ENCODE data around the gene AK1.
A peak's percentile ranks its signal among the peaks of the same experiment; 100 is the strongest.
"Not testable (repeated sequence)": the region's sequence is repeated elsewhere in the genome, so short reads cannot be mapped to it uniquely, and the experiment has no call there.

AK1 gene

DNA sequence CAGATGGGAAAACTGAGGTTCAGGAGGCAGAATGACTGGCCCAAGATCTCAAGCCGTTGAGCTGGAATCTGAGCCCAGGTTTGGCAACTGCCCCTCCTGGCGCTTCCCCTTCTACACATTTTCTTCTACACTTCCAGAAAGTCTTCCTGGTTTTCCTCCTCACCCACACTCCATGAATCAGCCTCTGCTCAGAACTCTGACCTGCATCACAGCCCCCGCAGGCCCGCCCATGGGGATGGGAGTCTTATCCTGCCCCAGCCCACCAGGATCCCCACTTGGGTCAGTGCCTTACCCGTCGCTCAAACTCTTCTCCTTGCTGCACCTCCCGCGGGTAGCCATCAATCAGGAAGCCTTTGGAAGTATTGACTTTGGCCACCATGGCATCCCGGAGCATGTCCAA, 5.9 kb downstream of the AK1 start:
- H3K4me3 ChIP-seq (ENCODE audit: low read depth, low read length): no peak overlapping the region
- TF ChIP-seq, protein P1, sequence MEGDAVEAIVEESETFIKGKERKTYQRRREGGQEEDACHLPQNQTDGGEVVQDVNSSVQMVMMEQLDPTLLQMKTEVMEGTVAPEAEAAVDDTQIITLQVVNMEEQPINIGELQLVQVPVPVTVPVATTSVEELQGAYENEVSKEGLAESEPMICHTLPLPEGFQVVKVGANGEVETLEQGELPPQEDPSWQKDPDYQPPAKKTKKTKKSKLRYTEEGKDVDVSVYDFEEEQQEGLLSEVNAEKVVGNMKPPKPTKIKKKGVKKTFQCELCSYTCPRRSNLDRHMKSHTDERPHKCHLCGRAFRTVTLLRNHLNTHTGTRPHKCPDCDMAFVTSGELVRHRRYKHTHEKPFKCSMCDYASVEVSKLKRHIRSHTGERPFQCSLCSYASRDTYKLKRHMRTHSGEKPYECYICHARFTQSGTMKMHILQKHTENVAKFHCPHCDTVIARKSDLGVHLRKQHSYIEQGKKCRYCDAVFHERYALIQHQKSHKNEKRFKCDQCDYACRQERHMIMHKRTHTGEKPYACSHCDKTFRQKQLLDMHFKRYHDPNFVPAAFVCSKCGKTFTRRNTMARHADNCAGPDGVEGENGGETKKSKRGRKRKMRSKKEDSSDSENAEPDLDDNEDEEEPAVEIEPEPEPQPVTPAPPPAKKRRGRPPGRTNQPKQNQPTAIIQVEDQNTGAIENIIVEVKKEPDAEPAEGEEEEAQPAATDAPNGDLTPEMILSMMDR (IDR thresholded peaks at IDR 0.05; ENCODE audit: borderline replicate concordance, insufficient read depth, low read depth, low read length): no peak

DNA sequence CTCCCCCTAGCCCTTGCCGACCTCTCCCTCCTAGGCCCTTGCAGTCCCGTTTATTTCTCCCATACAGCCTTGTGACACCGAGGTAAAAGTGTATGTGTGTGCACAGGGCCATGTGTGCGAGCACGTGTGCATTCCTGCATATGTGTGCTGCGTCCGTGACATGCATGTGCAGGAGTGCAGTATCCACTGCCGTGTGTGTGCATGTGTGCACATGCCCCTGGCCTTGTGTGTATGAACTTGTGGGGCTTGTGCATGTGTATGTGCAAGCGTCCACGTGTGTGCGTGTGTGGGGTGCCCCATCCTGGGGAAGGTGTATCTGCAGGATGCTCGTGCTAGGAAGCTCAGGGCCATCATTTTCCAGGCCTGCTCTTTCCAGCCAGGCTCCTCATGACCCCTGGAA, 6.6 kb downstream of the AK1 start:
- H3K4me3 ChIP-seq (ENCODE audit: low read depth, low read length): no peak overlapping the region
- TF ChIP-seq, protein P1 (IDR thresholded peaks at IDR 0.05; ENCODE audit: borderline replicate concordance, insufficient read depth, low read depth, low read length): no peak

DNA sequence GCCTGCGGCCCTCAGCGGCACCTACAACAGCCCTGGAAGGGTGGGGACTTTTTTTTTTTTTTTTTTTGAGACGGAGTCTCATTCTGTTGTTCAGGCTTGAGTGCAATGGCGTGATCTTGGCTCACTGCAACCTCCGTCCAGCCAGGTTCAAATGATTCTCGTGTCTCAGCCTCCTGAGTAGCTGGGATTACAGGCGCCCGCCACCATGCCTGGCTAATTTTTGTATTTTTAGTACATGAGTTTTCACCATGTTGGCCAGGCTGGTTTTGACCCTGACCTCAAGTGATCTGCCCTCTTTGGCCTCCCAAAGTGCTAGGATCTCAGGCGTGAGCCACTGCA, 7.4 kb downstream of the AK1 start:
- H3K4me3 ChIP-seq (ENCODE audit: low read depth, low read length): not testable (repeated sequence)

DNA sequence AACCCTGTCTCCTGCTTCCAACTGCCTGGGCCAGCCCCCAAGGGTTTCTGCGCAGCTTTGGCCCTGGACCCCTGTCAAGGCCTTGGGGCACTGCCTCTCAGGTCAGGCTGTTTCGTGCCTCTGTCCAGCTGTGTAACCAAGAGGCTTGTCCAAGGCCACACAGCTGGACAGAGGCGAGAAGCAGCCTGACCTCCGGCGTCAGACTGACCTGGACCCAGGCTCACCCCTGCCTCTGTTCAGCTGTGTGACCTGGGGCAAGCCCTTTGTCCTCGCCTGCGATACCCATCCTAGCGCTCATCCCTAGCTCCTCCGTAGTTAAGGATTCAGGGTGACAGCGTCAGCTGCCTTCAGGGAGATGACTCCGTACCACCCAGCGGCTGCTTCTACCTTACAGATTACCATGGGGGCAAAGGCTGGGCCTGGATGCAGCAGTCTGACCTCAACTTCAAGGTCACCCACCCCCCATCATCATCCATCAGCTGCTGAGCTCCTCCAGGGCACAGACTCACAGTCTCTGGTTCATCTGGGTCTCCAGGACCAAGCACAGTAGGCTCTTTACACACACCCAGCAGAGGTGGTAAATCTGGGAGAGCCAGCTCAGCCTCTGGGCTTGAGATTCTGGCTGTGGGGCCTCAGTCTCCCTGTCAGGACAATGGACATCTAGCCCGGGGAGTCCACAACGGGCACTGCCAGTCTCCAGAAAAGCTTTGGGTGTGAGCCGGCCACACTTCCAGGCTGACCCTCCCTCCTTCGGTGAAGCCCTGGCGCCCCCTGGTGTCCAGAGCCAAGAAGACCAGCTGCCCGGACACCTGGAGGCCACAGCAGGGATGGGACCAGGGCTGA, 7.9 kb downstream of the AK1 start:
- no peak overlapping the region for H3K4me3 ChIP-seq (ENCODE audit: low read depth, low read length)
- TF ChIP-seq, protein P1 (IDR thresholded peaks at IDR 0.05; ENCODE audit: borderline replicate concordance, insufficient read depth, low read depth, low read length): peak; percentile 94

DNA sequence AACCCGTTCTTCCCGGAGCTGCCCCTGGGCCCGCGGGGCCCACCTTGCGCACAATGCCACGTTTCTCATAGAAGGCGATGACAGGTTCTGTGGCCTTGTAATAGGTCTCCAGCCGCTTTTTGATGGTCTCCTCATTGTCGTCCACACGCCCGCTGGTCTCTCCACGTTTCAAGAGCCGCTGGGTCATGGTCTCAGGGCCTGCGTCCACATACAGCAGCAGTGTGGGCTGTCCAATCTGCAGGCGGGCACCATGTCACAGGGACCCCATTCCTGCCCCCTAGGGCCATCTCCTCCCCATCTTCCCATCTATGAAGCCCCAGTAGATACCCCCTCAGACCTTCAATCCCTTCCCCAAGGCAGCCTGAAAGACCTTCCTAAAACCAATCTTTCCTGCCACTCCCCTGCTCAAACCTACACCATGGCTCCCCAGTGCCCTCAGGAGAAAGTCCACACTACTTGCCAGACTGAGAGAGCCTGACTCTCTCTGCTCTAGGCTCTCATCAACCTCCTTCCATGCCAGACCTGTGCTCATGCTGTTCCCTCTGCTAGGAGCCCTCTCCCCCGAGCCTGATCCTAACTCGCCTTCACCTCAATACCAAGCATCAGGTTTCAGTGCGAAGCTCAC, 9.1 kb downstream of the AK1 start:
- no peak overlapping the region for H3K4me3 ChIP-seq (ENCODE audit: low read depth, low read length)
- TF ChIP-seq, protein P1 (IDR thresholded peaks at IDR 0.05; ENCODE audit: borderline replicate concordance, insufficient read depth, low read depth, low read length): no peak

DNA sequence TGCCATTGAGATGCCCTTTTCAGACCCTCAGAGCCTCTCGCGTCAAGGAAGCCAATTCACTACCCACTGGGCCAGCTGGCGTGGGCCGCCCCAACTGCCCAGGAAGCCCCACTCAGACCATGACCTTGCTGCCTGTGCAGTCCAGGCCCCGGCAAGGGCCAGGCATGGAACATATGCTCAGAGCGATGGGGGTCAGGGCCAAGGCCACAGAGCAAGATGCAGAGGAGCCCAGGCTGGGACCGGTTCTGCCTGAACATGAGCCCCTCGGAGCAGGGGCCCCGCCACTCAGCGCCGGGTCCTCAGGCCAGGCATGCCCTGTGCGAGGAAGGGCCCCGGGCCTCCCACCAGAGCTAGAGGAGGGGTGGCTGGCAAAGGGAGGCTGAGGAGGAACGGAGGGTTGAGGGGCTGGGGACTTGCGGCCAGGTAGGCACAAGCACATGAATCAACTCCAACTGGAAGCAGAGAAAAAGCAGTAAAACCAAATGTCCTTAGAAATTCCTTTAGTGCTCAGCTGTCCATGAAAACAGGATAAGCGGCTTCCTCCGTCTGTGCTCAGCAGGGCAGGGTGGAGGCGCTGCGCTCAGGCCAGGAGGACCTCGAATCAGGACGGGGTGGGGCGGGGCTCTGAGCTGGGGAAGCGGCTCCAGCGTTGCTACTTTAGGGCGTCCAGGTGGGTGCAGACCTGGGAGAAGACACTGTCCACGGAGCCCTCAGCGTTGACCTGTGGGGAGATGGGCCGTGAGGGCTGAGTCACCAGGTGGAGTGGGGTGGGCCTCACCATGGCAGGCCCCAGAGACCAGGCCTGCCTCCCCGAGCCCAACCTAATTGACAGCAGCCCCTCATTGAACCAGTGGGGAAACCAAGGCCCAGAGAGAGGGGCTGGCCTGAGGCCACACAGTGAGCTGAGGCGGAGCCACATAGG, 9.9 kb downstream of the AK1 start:
- TF ChIP-seq, protein P1 (IDR thresholded peaks at IDR 0.05; ENCODE audit: borderline replicate concordance, insufficient read depth, low read depth, low read length): no peak
- H3K4me3 ChIP-seq (ENCODE audit: low read depth, low read length): no peak overlapping the region

DNA sequence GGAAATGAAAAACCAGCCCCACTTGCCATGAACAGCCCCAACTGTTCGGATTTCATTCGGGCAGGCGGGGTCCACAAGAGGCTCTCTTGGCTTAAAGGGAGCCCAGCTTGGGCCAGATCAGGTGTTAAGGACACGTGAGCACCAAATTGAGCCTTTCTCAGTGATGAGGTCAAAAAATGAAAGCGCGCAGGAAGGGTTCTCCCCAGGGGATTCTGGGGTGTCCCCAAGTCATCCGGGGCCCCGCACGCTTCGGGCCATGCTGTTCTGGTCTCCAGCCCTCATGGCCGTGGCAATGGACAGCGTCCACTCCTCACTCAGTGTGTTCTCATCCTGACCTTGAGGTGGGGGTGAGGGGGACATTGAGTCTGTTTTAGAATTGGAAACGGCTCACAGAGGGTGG, 10.9 kb downstream of the AK1 start:
- TF ChIP-seq, protein P1 (IDR thresholded peaks at IDR 0.05; ENCODE audit: borderline replicate concordance, insufficient read depth, low read depth, low read length): no peak
- H3K4me3 ChIP-seq (ENCODE audit: low read depth, low read length): no peak overlapping the region
